Sigmoid colon (tissue), 4 donors: ENCODE data around the gene DRC3.

Source experiments
- EP300 ChIP-seq, 4 donors: sonication (generic); formaldehyde crosslinking; IDR thresholded peaks; one replicate each; pipeline ENCODE4 v1.6.1; 2017; ENCODE audit warnings: antibody characterized with exemption in 4 of 4
- POLR2A ChIP-seq, 2 donors: fragments of 450-650 bp; IDR thresholded peaks; one replicate each; pipeline ENCODE4 v1.6.1; 2016; ENCODE audit warnings: antibody characterized with exemption in 2 of 2, mild to moderate bottlenecking in 2 of 2, moderate library complexity in 2 of 2
- POLR2AphosphoS5 ChIP-seq, 4 donors: sonication (generic); formaldehyde crosslinking; IDR thresholded peaks; one replicate each; pipeline ENCODE4 v1.6.1; 2017; ENCODE audit warnings: antibody characterized with exemption in 4 of 4
- TF ChIP-seq, protein P1 (sequence below), 4 experiments: fragments of 450-650 bp in 3 of 4; fragments of 200-600 bp in 1 of 4; IDR thresholded peaks; one replicate each; pipeline ENCODE4 v1.5.1; 2016 to 2019; ENCODE audit warnings: antibody characterized with exemption in 4 of 4, mild to moderate bottlenecking in 3 of 4, moderate library complexity in 2 of 4

DNA sequence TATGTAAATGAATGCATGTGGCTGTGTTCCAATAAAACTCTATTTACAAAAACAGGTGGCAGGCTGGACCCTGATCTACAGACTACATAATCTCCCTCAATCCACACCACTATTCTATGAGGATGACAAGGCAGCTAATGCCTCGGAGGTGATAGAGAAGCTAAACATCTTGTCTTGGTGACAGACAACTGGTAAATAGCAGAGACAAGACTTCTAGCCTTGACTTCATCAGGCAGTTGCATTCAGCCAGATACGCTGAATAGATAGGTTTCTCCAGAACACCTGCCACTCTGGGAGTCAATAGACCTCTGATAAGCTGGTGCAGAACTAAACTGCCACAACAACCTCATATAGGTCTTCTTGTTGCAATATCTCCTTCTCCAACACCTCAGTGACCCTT is 63.0 kb downstream of the DRC3 start:
- TF ChIP-seq, protein P1, sequence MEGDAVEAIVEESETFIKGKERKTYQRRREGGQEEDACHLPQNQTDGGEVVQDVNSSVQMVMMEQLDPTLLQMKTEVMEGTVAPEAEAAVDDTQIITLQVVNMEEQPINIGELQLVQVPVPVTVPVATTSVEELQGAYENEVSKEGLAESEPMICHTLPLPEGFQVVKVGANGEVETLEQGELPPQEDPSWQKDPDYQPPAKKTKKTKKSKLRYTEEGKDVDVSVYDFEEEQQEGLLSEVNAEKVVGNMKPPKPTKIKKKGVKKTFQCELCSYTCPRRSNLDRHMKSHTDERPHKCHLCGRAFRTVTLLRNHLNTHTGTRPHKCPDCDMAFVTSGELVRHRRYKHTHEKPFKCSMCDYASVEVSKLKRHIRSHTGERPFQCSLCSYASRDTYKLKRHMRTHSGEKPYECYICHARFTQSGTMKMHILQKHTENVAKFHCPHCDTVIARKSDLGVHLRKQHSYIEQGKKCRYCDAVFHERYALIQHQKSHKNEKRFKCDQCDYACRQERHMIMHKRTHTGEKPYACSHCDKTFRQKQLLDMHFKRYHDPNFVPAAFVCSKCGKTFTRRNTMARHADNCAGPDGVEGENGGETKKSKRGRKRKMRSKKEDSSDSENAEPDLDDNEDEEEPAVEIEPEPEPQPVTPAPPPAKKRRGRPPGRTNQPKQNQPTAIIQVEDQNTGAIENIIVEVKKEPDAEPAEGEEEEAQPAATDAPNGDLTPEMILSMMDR (IDR thresholded peaks at IDR 0.05) = no peak
- TF ChIP-seq POLR2A (IDR thresholded peaks at IDR 0.05) (no peak), EP300 (IDR thresholded peaks at IDR 0.05) (no peak), POLR2AphosphoS5 (IDR thresholded peaks at IDR 0.05) (no peak)
